Endothelial cell of hepatic sinusoid (primary cell): Measurements from ENCODE around the gene ASB2.

Experiments used
- in situ Hi-C: cut with HindIII; loops from 2 replicates; pipeline ENCODE4 v1.10.0; 2017; ENCODE audit warnings: low sequenced_read_pairs

ASB2 gene

GRCh38 chr14:93981316-93982229 is 5.2 kb upstream of the ASB2 start:
- in situ Hi-C loops = no loop called here

GRCh38 chr14:93980456-93981201 is 4.3 kb upstream of the ASB2 start:
- in situ Hi-C loops = no loop called here

GRCh38 chr14:93978735-93979134 is 2.4 kb upstream of the ASB2 start:
- in situ Hi-C loops = no loop called here

- in situ Hi-C loops = no loop called here
Observed at GRCh38 chr14:93977790-93978581, 1.6 kb upstream of the ASB2 start.

GRCh38 chr14:93977171-93977570 is 801 bp upstream of the ASB2 start:
- in situ Hi-C loops = no loop called here

- in situ Hi-C loops = no loop called here
Observed at GRCh38 chr14:93975791-93976476, 436 bp downstream of the ASB2 start.

GRCh38 chr14:93974833-93975232 is 1.5 kb downstream of the ASB2 start:
- in situ Hi-C loops = no loop called here

GRCh38 chr14:93974299-93974698 is 2.1 kb downstream of the ASB2 start:
- in situ Hi-C loops = no loop called here

- in situ Hi-C loops = no loop called here
Observed at GRCh38 chr14:93973607-93974006, 2.8 kb downstream of the ASB2 start.

GRCh38 chr14:93972618-93973205 is 3.7 kb downstream of the ASB2 start:
- in situ Hi-C loops = no loop called here

- in situ Hi-C loops = no loop called here
Observed at GRCh38 chr14:93971635-93972027, 4.7 kb downstream of the ASB2 start.

GRCh38 chr14:93970965-93971634 is 5.3 kb downstream of the ASB2 start:
- in situ Hi-C loops = no loop called here

- in situ Hi-C loops = no loop called here
Observed at GRCh38 chr14:93970585-93970964, 5.8 kb downstream of the ASB2 start.

GRCh38 chr14:93969082-93969828 is 7.1 kb downstream of the ASB2 start:
- in situ Hi-C loops = no loop called here

- in situ Hi-C loops = no loop called here
Observed at GRCh38 chr14:93967637-93968250, 8.6 kb downstream of the ASB2 start.

GRCh38 chr14:93965946-93966474 is 10.4 kb downstream of the ASB2 start:
- in situ Hi-C loops = no loop called here

- in situ Hi-C loops = no loop called here
Observed at GRCh38 chr14:93965287-93965821, 11.0 kb downstream of the ASB2 start.

- in situ Hi-C loops = loop anchor here (5.0 kb wide), 1 partner anchor 52 kb away; no protein-coding TSS in a partner anchor
Observed at GRCh38 chr14:93964820-93965286, 11.5 kb downstream of the ASB2 start.
